22Rv1 (cell line): ENCODE data around the gene SETDB2.

ENCODE experiments used
- H3K27ac ChIP-seq: fragments of 450-650 bp; 2 replicates; pipeline ENCODE4 v1.5.1; 2017
- CTCF ChIP-seq: fragments of 450-650 bp; IDR thresholded peaks from 2 replicates; pipeline ENCODE4 v1.5.1; 2017; ENCODE audit warnings: mild to moderate bottlenecking
- ZFX ChIP-seq: fragments of 450-650 bp; IDR thresholded peaks from 2 replicates; pipeline ENCODE4 v1.6.1; 2017; ENCODE audit warnings: antibody characterized with exemption, borderline replicate concordance

SETDB2 gene

GRCh38 chr13:49404703-49405020 lies 39.4 kb upstream of the SETDB2 start:
- no peak overlapping the region for H3K27ac ChIP-seq
- no peak for TF ChIP-seq ZFX
- no peak for TF ChIP-seq CTCF

- H3K27ac ChIP-seq = no peak overlapping the region
- TF ChIP-seq ZFX = no peak
- TF ChIP-seq CTCF = no peak
Observed at GRCh38 chr13:49407068-49407467, 37.0 kb upstream of the SETDB2 start.

- TF ChIP-seq ZFX (no peak), CTCF (no peak)
- no peak overlapping the region for H3K27ac ChIP-seq
Observed at GRCh38 chr13:49407936-49408335, 36.1 kb upstream of the SETDB2 start.

GRCh38 chr13:49409008-49409407 lies 35.1 kb upstream of the SETDB2 start:
- no peak for TF ChIP-seq ZFX
- TF ChIP-seq CTCF = no peak

GRCh38 chr13:49410006-49410405 lies 34.1 kb upstream of the SETDB2 start:
- H3K27ac ChIP-seq = no peak overlapping the region
- TF ChIP-seq ZFX = no peak
- no peak for TF ChIP-seq CTCF

More at GRCh38 chr13:49409008-49409407, 35.1 kb upstream of the SETDB2 start:
- H3K27ac ChIP-seq = no peak overlapping the region

- no peak overlapping the region for H3K27ac ChIP-seq
- TF ChIP-seq CTCF (no peak), ZFX (no peak)
Observed at GRCh38 chr13:49410477-49410876, 33.6 kb upstream of the SETDB2 start.

GRCh38 chr13:49411353-49411752 lies 32.7 kb upstream of the SETDB2 start:
- H3K27ac ChIP-seq = no peak overlapping the region
- TF ChIP-seq CTCF (no peak), ZFX (no peak)
